ENCODE measurements around the gene NFAT5. TPM values are rescaled to one million over a fixed set of nuclear protein-coding genes. Genes with fewer than 3 reads are reported as not detected.
A peak's percentile ranks its signal among the peaks of the same experiment; 100 is the strongest.

The NFAT5 gene
- total RNA-seq, 1 donor from 2014 or later = 25.6 TPM

DNA sequence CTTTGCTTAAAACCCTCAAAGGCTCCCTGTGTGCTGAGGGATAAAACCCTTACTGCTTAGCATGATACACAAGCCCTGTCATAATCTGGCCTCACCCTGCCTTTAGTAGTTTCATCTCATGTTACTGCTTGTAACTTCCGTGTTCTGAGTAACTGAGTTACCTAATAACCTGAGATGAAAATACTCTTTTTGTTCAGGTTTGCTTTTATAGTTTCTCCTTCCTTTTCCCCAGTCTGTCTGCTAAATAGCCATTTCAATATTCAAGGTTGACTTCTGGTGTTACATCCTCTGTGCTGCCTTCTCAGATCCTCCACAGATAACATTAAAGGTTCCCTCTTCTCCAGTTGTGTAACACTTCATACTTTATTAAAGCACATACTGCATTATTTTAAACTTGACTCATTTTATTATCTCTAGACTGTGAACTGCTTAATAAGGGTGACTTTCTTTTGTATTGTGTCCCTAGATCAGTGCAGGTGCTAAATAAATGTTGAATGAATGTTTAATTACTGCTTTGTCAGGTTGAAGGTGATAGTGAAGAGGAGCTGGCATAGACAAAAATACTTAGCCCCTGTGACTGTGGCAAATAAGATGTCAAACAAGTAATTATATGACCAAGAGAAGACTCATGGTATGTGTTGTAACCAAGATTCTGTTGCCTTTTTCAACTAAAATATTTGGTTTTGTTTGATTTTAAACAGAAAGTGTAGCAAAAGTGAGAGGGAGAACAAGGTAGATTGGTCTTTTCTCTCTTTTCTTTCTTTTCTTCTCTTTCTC lies 47.8 kb downstream of the NFAT5 start:
- Mint-ChIP-seq H3K4me3 (no peak overlapping the region), H3K27ac (ENCODE audit: unreplicated experiment) (no peak overlapping the region), H3K27me3 (ENCODE audit: low read depth) (no peaks in the 10 kb centered on the region), H3K9me3 (no peaks in the 10 kb centered on the region), H3K4me1 (peaks cover 17% of the 10 kb centered on the region), H3K36me3 (ENCODE audit: low read depth) (no peaks in the 10 kb centered on the region)
- no peak for DNase-seq (ENCODE audit: low read depth, low spot score)
- TF ChIP-seq CTCF (conservative IDR thresholded peaks at IDR 0.05) = no peak

DNA sequence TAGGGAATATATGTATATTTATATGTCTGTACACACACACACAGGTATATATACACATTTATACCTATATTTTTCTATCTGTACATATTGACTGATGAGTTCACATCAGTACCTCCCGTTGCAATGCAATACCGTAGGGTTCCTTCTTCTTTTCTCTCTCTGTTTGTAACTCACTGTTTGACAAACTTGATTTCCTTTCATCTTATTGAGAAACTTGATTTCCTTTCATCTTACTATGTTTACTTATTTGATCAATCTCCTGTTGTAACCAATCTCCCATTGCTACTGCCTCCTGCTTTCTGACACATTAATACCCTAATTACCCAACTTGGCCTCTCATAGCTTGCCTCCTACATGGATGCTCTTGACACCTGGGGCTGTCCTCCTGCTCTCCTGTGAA lies 49.8 kb downstream of the NFAT5 start:
- H3K27me3 Mint-ChIP-seq (ENCODE audit: low read depth) = no peaks in the 10 kb centered on the region
- no peaks in the 10 kb centered on the region for H3K36me3 Mint-ChIP-seq (ENCODE audit: low read depth)
- H3K27ac Mint-ChIP-seq (ENCODE audit: unreplicated experiment) = peak overlapping the region; percentile 68
- no peak for DNase-seq (ENCODE audit: low read depth, low spot score)
- no peak overlapping the region for H3K4me3 Mint-ChIP-seq
- H3K4me1 Mint-ChIP-seq = peaks cover 16% of the 10 kb centered on the region
- no peak for TF ChIP-seq CTCF (conservative IDR thresholded peaks at IDR 0.05)
- H3K9me3 Mint-ChIP-seq = no peaks in the 10 kb centered on the region

- no peaks in the 10 kb centered on the region for H3K27me3 Mint-ChIP-seq (ENCODE audit: low read depth)
- no peak for TF ChIP-seq CTCF (conservative IDR thresholded peaks at IDR 0.05)
- DNase-seq (ENCODE audit: low read depth, low spot score) = no peak
- no peak overlapping the region for H3K4me3 Mint-ChIP-seq
- no peaks in the 10 kb centered on the region for H3K9me3 Mint-ChIP-seq
- H3K4me1 Mint-ChIP-seq = peaks cover 12% of the 10 kb centered on the region
- H3K27ac Mint-ChIP-seq (ENCODE audit: unreplicated experiment) = peak overlapping the region; percentile 68
- H3K36me3 Mint-ChIP-seq (ENCODE audit: low read depth) = no peaks in the 10 kb centered on the region
Observed at GRCh38 chr16:69616082-69616481, 50.3 kb downstream of the NFAT5 start.

- no peak overlapping the region for H3K4me3 Mint-ChIP-seq
- TF ChIP-seq CTCF (conservative IDR thresholded peaks at IDR 0.05) = no peak
- peaks cover 4% of the 10 kb centered on the region for H3K4me1 Mint-ChIP-seq
- no peak for DNase-seq (ENCODE audit: low read depth, low spot score)
- H3K27me3 Mint-ChIP-seq (ENCODE audit: low read depth) = no peaks in the 10 kb centered on the region
- no peak overlapping the region for H3K27ac Mint-ChIP-seq (ENCODE audit: unreplicated experiment)
- H3K9me3 Mint-ChIP-seq = no peaks in the 10 kb centered on the region
- H3K36me3 Mint-ChIP-seq (ENCODE audit: low read depth) = no peaks in the 10 kb centered on the region
Observed at GRCh38 chr16:69618307-69618706, 52.5 kb downstream of the NFAT5 start.

DNA sequence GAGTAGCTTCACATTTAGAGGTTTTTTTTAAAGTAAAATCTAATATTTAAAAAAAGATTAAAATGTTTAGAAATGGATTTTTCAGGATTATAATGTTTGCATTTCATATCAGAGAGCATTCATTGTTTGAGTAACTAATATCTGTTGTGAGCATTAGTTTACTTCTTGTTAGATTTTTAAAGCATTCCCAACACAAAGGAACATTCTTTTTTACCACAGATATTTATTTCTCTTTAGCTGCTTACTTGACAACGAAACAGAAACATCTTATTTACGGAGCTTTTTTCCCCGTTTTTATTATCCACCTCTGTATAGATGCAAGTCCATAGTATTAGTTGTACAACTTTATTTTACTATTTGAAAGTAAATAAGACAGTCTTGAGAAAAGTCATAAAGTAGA lies 53.0 kb downstream of the NFAT5 start:
- no peaks in the 10 kb centered on the region for H3K36me3 Mint-ChIP-seq (ENCODE audit: low read depth)

More for the DNA sequence above, 53.0 kb downstream of the NFAT5 start:
- no peak for DNase-seq (ENCODE audit: low read depth, low spot score)
- no peaks in the 10 kb centered on the region for H3K27me3 Mint-ChIP-seq (ENCODE audit: low read depth)
- H3K27ac Mint-ChIP-seq (ENCODE audit: unreplicated experiment) = no peak overlapping the region
- H3K4me3 Mint-ChIP-seq = no peak overlapping the region
- H3K9me3 Mint-ChIP-seq = no peaks in the 10 kb centered on the region
- no peak for TF ChIP-seq CTCF (conservative IDR thresholded peaks at IDR 0.05)
- no peaks in the 10 kb centered on the region for H3K4me1 Mint-ChIP-seq
